Endothelial cell of umbilical vein (primary cell): Measurements from ENCODE around the gene FCER2. TPM values are rescaled to one million over a fixed set of nuclear protein-coding genes. Genes with fewer than 3 reads are reported as not detected.

Source experiments
- BruUV-seq: library from RNA; stranded (reverse); fragments of 400-500 nt; replicated peaks from 2 replicates; lab custom pipeline; 2021; lab: Mats Ljungman, UMichigan
- CTCF ChIA-PET: fragments of 300-600, 350-600 bp; sonication (Branson Sonifier 250); formaldehyde crosslinking; loops from one replicate; lab custom pipeline; 2021; ENCODE audit warnings: antibody characterized with exemption, inconsistent platforms; lab: Charles Lee
- POLR2A ChIA-PET: fragments of 300-600, 350-600 bp; sonication (Branson Sonifier 250); formaldehyde crosslinking; loops from one replicate; lab custom pipeline; 2021; ENCODE audit warnings: antibody characterized with exemption, inconsistent platforms; lab: Charles Lee
- DNase-seq: peaks from one replicate; pipeline ENCODE4 v3.0.0-alpha.2; 2011; ENCODE audit warnings: low read depth, low spot score
- FAIRE-seq: peaks from 2 replicates; lab custom pipeline; 2011; peaks lifted over from hg19 to GRCh38; lab: Jason Lieb, UNC
- H2AFZ ChIP-seq: 2 replicates; pipeline ENCODE4 v1.6.0; 2012; ENCODE audit warnings: low read depth, low read length, control low read depth, inconsistent platforms
- H3K27ac ChIP-seq: 2 replicates; pipeline ENCODE4 v1.5.1; 2011; ENCODE audit warnings: low read depth, mild to moderate bottlenecking, control low read depth, low read length, moderate library complexity; ENCODE audit not compliant: insufficient read depth
- H3K27me3 ChIP-seq, 2 experiments: 2 replicates each; pipeline versions ENCODE4 v1.6.0 to v1.6.1; 2011; ENCODE audit warnings: low read length in 2 of 2, mixed read lengths in 1 of 2; ENCODE audit not compliant: control insufficient read depth in 2 of 2, insufficient read depth in 2 of 2
- H3K36me3 ChIP-seq, 2 experiments: 2 replicates in 1 of 2; 3 replicates in 1 of 2; pipeline ENCODE4 v1.5.1; 2011; ENCODE audit warnings: low read length in 2 of 2, mild to moderate bottlenecking in 1 of 2, moderate library complexity in 1 of 2; ENCODE audit not compliant: control insufficient read depth in 2 of 2, insufficient read depth in 2 of 2; ENCODE audit errors: extremely low read depth in 1 of 2
- H3K4me1 ChIP-seq: 3 replicates; pipeline ENCODE4 v1.5.1; 2011; ENCODE audit warnings: mild to moderate bottlenecking, low read length; ENCODE audit not compliant: control insufficient read depth, insufficient read depth; ENCODE audit errors: extremely low read depth
- H3K4me2 ChIP-seq: 2 replicates; pipeline ENCODE4 v1.6.1; 2011; ENCODE audit warnings: low read length, control low read depth, mixed read lengths; ENCODE audit not compliant: insufficient read depth
- H3K4me3 ChIP-seq, 3 experiments: fragments of 200-600 bp in 1 of 3; sonication (generic), shearing (Covaris generic) in 1 of 3; replicated peaks in 1 of 3; 2 replicates each; pipeline ENCODE4 v1.5.1; 2011 to 2016; ENCODE audit warnings: control low read depth in 3 of 3, low read length in 3 of 3, mild to moderate bottlenecking in 2 of 3, inconsistent platforms in 1 of 3, low read depth in 1 of 3, moderate library complexity in 1 of 3; ENCODE audit not compliant: insufficient read depth in 1 of 3
- H3K79me2 ChIP-seq: 2 replicates; pipeline ENCODE4 v1.6.0; 2012; ENCODE audit warnings: low read length, inconsistent platforms; ENCODE audit not compliant: control insufficient read depth, insufficient read depth
- H3K9ac ChIP-seq: replicated peaks from 2 replicates; pipeline ENCODE3; 2011; ENCODE audit warnings: low read length, control low read depth; ENCODE audit not compliant: insufficient read depth; ENCODE audit errors: extremely low read depth
- H3K9me1 ChIP-seq: replicated peaks from 3 replicates; pipeline ENCODE4 v1.6.0; 2011; ENCODE audit warnings: mild to moderate bottlenecking, low read length; ENCODE audit not compliant: control insufficient read depth, insufficient read depth; ENCODE audit errors: extremely low read depth
- H3K9me3 ChIP-seq: replicated peaks from 2 replicates; pipeline ENCODE4 v1.5.1; 2012; ENCODE audit warnings: low read length, inconsistent platforms; ENCODE audit not compliant: control insufficient read depth, insufficient read depth
- H4K20me1 ChIP-seq: replicated peaks from 2 replicates; pipeline ENCODE3; 2011; ENCODE audit warnings: mild to moderate bottlenecking, low read length; ENCODE audit not compliant: control insufficient read depth, insufficient read depth; ENCODE audit errors: extremely low read depth
- EZH2 ChIP-seq: IDR thresholded peaks from 2 replicates; pipeline ENCODE4 v1.6.1; 2012; ENCODE audit warnings: borderline replicate concordance, low read depth, mild to moderate bottlenecking, moderate library complexity, low read length, inconsistent platforms; ENCODE audit not compliant: severe bottlenecking
- FOS ChIP-seq: IDR thresholded peaks from 2 replicates; pipeline ENCODE4 v1.6.1; 2011; ENCODE audit warnings: mild to moderate bottlenecking, low read length, moderate library complexity, borderline replicate concordance; ENCODE audit not compliant: insufficient read depth
- GATA2 ChIP-seq: IDR thresholded peaks from 2 replicates; pipeline ENCODE4 v1.7.0; 2011; ENCODE audit warnings: low read depth, mild to moderate bottlenecking, moderate library complexity, mixed read lengths, low read length; ENCODE audit not compliant: insufficient read length, insufficient read depth
- JUN ChIP-seq: IDR thresholded peaks from 2 replicates; pipeline ENCODE4 v1.6.1; 2011; ENCODE audit warnings: borderline replicate concordance, low read depth; ENCODE audit not compliant: insufficient read length, insufficient read depth
- MYC ChIP-seq: IDR thresholded peaks from one replicate; pipeline ENCODE4 v1.6.1; 2011; ENCODE audit warnings: mild to moderate bottlenecking, low read depth, low read length
- POLR2A ChIP-seq: IDR thresholded peaks from 2 replicates; pipeline ENCODE4 v1.6.1; 2012; ENCODE audit warnings: low read depth, mild to moderate bottlenecking, control low read depth, low read length
- POLR2AphosphoS5 ChIP-seq: IDR thresholded peaks from 2 replicates; pipeline ENCODE4 v1.6.1; 2012; ENCODE audit warnings: low read depth, mild to moderate bottlenecking, control low read depth, low read length, moderate library complexity; ENCODE audit not compliant: insufficient read depth
- dilution Hi-C: fragments of 300-500 bp; cut with MboI; formaldehyde crosslinking; loops from one replicate; pipeline ENCODE4 v1.15.0; 2019; ENCODE audit warnings: low sequenced_read_pairs; ENCODE audit not compliant: extremely low pct_ligation_motif_present
- intact Hi-C: fragments of 100-400 bp; cut with micrococcal nuclease; formaldehyde crosslinking; loops from one replicate; pipeline ENCODE4 v1.10.0; 2022
- polyA plus RNA-seq, 4 experiments: library from polyadenylated mRNA; depleted of rRNA in 3 of 4; stranded (reverse) in 3 of 4; unstranded in 1 of 4; fragments of >200 nt; gene quantifications; 2 replicates each; pipeline versions ENCODE4 v1.2.1 to v1.2.3, GENCODE V29; 2011 to 2012; ENCODE audit warnings: missing spikeins in 1 of 4
- total RNA-seq: library from RNA; stranded (reverse); gene quantifications from 2 replicates; pipeline ENCODE4 v1.2.3, GENCODE V29; 2021
- TF ChIP-seq, protein P1 (sequence below): IDR thresholded peaks from 2 replicates; pipeline ENCODE4 v1.6.1; 2011; ENCODE audit not compliant: insufficient read depth, insufficient read length
- TF ChIP-seq, protein P2 (sequence below), 2 donors: IDR thresholded peaks; 1 replicate in 1 of 2; 2 replicates in 1 of 2; pipeline ENCODE4 v1.5.1; 2011; ENCODE audit warnings: low read length in 2 of 2, mild to moderate bottlenecking in 2 of 2, moderate library complexity in 2 of 2, control low read depth in 1 of 2, inconsistent platforms in 1 of 2, low read depth in 1 of 2; ENCODE audit not compliant: insufficient read depth in 1 of 2; ENCODE audit errors: extremely low read depth in 1 of 2

The FCER2 gene
- total and polyA plus RNA-seq, 2 donors (not counting 3 experiments of a cell fraction or from before 2014, with no cell fraction given), result not detected

DNA sequence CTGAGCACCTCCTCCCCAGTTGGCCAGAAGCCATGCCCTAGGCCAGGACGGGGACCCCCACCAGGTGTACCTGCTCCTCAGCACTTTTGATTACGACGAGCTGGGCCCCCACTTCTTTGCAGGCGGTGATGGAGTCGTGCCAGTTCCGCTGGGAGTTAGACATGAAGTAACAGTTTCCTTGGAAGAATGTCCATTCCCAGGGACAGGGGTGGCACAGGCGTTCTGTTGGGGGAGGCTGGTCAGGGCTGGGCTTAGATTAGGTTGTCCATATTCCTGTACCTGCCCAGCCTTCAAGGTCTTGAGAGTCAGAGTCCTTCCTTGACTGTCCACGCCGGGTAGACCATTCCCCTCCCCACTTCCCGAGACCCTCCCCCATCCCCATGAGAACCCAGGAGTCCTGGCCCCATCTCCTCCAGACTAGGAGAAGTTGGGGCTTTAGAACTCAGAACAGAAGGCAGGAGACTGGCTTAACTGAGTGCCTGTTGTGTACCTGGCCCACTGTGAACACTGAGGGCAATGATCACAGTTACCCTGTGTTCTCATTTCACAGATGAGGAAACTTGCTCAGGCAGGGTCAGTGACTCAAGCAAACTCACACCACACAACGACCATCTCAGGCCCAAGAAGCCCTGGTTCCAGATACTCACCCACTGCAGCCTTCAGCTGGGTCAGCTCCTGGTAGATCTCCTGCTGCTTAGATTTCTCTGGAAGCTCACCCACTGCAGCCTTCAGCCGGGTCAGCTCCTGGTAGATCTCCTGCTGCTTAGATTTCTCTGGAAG lies 43.1 kb upstream of the FCER2 start:
- Histone ChIP-seq H3K27me3 (peaks cover 0 to 3% of the 10 kb centered on the region in 2 experiments), H3K4me3 (no peak overlapping the region), H3K79me2 (no peaks in the 10 kb centered on the region), H3K4me2 (no peak overlapping the region), H4K20me1 (no peaks in the 10 kb centered on the region), H3K9me1 (no peaks in the 10 kb centered on the region), H3K9ac (no peak overlapping the region), H3K9me3 (no peaks in the 10 kb centered on the region), H2AFZ (no peak overlapping the region), H3K27ac (no peak overlapping the region), H3K4me1 (no peaks in the 10 kb centered on the region), H3K36me3 (no peaks in the 10 kb centered on the region)
- dilution Hi-C loops, result no loop called here
- TF ChIP-seq, protein P1, sequence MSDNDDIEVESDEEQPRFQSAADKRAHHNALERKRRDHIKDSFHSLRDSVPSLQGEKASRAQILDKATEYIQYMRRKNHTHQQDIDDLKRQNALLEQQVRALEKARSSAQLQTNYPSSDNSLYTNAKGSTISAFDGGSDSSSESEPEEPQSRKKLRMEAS, result no peak
- TF ChIP-seq JUN (no peak), GATA2 (no peak), POLR2AphosphoS5 (no peak), FOS (no peak), MYC (no peak), POLR2A (no peak), EZH2 (no peak)
- TF ChIP-seq, protein P2, sequence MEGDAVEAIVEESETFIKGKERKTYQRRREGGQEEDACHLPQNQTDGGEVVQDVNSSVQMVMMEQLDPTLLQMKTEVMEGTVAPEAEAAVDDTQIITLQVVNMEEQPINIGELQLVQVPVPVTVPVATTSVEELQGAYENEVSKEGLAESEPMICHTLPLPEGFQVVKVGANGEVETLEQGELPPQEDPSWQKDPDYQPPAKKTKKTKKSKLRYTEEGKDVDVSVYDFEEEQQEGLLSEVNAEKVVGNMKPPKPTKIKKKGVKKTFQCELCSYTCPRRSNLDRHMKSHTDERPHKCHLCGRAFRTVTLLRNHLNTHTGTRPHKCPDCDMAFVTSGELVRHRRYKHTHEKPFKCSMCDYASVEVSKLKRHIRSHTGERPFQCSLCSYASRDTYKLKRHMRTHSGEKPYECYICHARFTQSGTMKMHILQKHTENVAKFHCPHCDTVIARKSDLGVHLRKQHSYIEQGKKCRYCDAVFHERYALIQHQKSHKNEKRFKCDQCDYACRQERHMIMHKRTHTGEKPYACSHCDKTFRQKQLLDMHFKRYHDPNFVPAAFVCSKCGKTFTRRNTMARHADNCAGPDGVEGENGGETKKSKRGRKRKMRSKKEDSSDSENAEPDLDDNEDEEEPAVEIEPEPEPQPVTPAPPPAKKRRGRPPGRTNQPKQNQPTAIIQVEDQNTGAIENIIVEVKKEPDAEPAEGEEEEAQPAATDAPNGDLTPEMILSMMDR (IDR thresholded peaks at IDR 0.05; ENCODE audit: extremely low read depth in 1 of 2, insufficient read depth in 1 of 2, low read depth in 1 of 2, low read length in 2 of 2), result no peak
- no peak for FAIRE-seq
- POLR2A ChIA-PET, result no interaction called here
- intact Hi-C loops, result no loop called here
- no TSS peak for BruUV-seq
- CTCF ChIA-PET, result interaction anchor here (1.4 to 2.0 kb wide), 3 partner anchors 9 to 177 kb away, joined by 4 to 5 read pairs (median 5); partner anchors contain the start of gene TRAPPC5
- DNase-seq, result no peak
